NB4 (cell line): ENCODE measurements around the gene UNC13C.

Experiments used
- DNase-seq: peaks from one replicate; pipeline ENCODE4 v3.0.0; 2010; ENCODE audit warnings: low read depth
- H3K4me3 ChIP-seq: one replicate; pipeline ENCODE4 v1.5.1; 2011; ENCODE audit warnings: mild to moderate bottlenecking, low read depth, low read length, moderate library complexity
- MYC ChIP-seq: IDR thresholded peaks from 2 replicates; pipeline ENCODE4 v1.6.1; 2011; ENCODE audit warnings: low read depth, low read length
- POLR2A ChIP-seq: IDR thresholded peaks from 2 replicates; pipeline ENCODE4 v1.6.1; 2011; ENCODE audit warnings: mild to moderate bottlenecking; ENCODE audit not compliant: insufficient read length; ENCODE audit errors: extremely low read depth
- TF ChIP-seq, protein P1 (sequence below): IDR thresholded peaks from 2 replicates; pipeline ENCODE4 v1.6.1; 2011; ENCODE audit warnings: low read depth, low read length
- TF ChIP-seq, protein P2 (sequence below): IDR thresholded peaks from one replicate; pipeline ENCODE4 v1.5.1; 2012; ENCODE audit warnings: low read depth, low read length

The UNC13C gene

DNA sequence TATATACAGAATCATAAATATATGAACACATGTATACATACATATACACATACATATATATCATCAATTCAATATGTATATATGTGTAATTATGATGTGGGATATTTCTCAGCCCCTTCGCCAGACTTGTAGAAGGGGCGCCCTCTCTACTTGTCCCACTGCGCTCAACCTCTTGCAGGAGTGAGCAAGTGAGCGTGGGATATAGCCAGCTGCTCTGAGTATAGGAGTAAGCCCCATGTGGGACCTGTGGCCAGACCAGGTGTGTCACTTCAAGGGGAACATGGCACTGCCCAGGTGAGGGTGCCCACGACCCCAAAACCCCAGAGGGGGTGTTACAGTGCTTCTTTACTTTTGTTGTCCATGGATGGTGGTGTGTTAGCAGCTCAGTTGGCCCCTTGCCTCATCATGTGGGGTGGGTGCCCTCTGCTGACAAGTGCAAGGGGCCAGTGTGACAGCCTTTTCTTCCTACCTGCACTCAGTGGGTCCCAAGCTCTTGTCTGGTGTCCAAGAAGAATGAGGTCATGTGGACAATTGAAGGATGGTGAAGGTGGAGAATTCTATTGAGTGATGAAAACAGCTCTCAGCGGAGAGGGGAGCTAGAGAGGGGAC lies 304.1 kb downstream of the UNC13C start:
- no peak overlapping the region for H3K4me3 ChIP-seq
- TF ChIP-seq, protein P1, sequence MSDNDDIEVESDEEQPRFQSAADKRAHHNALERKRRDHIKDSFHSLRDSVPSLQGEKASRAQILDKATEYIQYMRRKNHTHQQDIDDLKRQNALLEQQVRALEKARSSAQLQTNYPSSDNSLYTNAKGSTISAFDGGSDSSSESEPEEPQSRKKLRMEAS: no peak
- TF ChIP-seq MYC: no peak
- TF ChIP-seq, protein P2, sequence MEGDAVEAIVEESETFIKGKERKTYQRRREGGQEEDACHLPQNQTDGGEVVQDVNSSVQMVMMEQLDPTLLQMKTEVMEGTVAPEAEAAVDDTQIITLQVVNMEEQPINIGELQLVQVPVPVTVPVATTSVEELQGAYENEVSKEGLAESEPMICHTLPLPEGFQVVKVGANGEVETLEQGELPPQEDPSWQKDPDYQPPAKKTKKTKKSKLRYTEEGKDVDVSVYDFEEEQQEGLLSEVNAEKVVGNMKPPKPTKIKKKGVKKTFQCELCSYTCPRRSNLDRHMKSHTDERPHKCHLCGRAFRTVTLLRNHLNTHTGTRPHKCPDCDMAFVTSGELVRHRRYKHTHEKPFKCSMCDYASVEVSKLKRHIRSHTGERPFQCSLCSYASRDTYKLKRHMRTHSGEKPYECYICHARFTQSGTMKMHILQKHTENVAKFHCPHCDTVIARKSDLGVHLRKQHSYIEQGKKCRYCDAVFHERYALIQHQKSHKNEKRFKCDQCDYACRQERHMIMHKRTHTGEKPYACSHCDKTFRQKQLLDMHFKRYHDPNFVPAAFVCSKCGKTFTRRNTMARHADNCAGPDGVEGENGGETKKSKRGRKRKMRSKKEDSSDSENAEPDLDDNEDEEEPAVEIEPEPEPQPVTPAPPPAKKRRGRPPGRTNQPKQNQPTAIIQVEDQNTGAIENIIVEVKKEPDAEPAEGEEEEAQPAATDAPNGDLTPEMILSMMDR: no peak
- TF ChIP-seq POLR2A: no peak
- no peak for DNase-seq

DNA sequence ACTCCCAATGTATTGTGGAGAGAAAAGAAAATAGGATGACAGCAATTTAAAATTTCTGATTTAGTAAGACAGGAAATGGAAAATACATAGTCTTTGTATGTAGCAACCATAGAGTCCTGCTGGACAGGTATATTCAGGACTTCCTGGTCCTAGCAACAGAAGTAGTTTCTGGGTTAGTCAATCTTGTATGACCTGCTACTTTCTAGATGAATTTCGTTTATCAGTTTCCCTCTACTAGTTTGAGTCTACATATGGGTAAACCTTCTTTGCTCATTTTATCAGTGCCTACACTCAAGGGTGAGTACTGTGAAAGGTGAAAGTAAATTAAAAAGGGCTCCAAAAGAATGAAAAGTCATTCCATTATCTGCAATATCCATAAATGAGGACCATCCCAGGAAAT lies 309.8 kb downstream of the UNC13C start:
- DNase-seq: no peak
- H3K4me3 ChIP-seq: no peak overlapping the region
- TF ChIP-seq, protein P2: no peak
- no peak for TF ChIP-seq MYC
- TF ChIP-seq POLR2A: no peak
- TF ChIP-seq, protein P1: no peak

DNA sequence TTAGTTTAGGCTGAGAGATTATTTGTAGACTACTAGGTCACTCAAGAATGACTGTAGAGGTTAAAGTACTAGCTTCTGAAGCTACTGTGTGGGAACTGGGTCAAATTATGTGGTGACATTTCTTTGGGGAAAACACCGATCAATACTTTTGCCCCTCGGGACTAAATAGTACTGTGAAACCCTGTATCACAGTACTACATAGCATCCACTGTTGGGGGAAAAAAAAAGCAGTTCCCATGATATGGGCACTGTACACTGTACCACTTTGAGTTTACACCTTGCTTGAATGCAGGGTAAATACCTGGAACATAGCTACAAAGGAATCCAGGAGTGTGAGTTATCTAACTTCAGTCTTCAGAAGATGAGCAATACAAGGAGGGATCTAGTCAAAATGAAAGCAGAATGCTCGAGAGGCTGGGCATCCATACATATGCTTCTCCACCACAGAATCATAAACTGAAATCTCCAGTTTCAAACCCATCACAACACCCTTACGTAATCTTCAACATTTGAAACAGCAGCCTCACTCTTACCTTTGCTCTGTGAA lies 311.4 kb downstream of the UNC13C start:
- no peak for DNase-seq
- TF ChIP-seq POLR2A (no peak), MYC (no peak)
- TF ChIP-seq, protein P1: no peak
- TF ChIP-seq, protein P2: no peak
- H3K4me3 ChIP-seq: no peak overlapping the region

DNA sequence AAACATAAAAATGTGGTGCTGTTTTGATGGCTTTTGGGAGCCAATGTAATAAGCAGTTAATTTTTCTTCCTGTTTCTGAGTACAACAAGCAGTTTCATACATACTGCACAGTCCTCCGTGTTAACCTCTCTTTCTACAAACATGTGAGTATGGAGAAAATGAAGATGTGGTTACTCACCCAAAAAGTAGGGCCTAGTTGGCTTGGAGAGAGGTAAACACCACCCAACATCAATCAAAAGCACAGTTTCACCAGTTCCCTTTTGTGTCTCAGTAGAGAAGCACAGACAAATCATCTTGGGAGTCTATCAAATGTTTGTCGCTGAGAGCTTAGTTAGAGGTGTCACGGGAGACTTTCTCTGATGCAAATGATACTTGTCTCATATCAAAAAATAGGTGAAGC lies 320.2 kb downstream of the UNC13C start:
- no peak overlapping the region for H3K4me3 ChIP-seq
- TF ChIP-seq, protein P2: no peak
- no peak for TF ChIP-seq POLR2A
- no peak for TF ChIP-seq MYC
- TF ChIP-seq, protein P1: no peak
- no peak for DNase-seq

DNA sequence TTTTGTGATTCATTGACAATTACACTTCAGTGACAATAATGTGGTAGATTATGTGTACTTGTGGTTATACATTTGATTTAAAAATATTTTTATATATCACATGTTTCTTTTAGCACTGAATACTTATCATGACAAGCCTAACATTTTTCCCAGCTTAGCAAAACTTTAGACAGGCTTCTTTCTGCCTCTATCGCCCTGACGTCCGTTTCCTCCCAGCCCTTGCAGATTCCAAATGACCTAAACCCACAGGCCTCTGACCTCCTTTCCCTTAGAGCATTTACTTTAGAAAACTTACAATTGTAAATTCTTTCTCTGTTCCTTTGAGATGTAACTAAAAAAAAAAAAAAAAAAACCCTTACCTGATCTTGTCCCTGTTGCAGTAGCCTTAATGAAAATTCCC lies 326.1 kb downstream of the UNC13C start:
- TF ChIP-seq MYC (no peak), POLR2A (no peak)
- TF ChIP-seq, protein P2: no peak
- TF ChIP-seq, protein P1: no peak
- no peak overlapping the region for H3K4me3 ChIP-seq

More for the DNA sequence above, 326.1 kb downstream of the UNC13C start:
- DNase-seq: no peak
